ENCODE results near the gene SLC35F3. TPM values are rescaled to one million over a fixed set of nuclear protein-coding genes. Genes with fewer than 3 reads are reported as not detected.

The SLC35F3 gene
- total RNA-seq, 1 experiment from 2014 or later: not detected

- peaks cover 16% of the 10 kb centered on the region for H3K27me3 Mint-ChIP-seq (ENCODE audit: insufficient read depth, unreplicated experiment)
- Histone ChIP-seq H3K36me3 (ENCODE audit: control insufficient read depth, insufficient read depth, low read length) (no peaks in the 10 kb centered on the region), H3K9me3 (no peaks in the 10 kb centered on the region), H3K4me1 (no peaks in the 10 kb centered on the region), H3K4me3 (ENCODE audit: low read depth, low read length) (no peak overlapping the region), H3K27me3 (replicated peaks; ENCODE audit: control insufficient read depth, insufficient read depth, low read length) (peaks cover 2% of the 10 kb centered on the region; the same call in 1 of the 2 replicates)
- BruUV-seq (replicated peaks): no TSS peak
- intact Hi-C loops (cut with micrococcal nuclease; ENCODE audit: unreplicated experiment): no loop called here
- ChIA-PET CTCF (no interaction called here), POLR2A (no interaction called here)
- H3K4me3 Mint-ChIP-seq (ENCODE audit: unreplicated experiment): no peak overlapping the region
- no peak for DNase-seq
- no peak for TF ChIP-seq CTCF (IDR thresholded peaks at IDR 0.05; ENCODE audit: insufficient read depth in 1 of 2, low read depth in 1 of 2, low read length in 1 of 2, severe bottlenecking in 1 of 2, unreplicated experiment in 1 of 2)
- H3K9me3 Mint-ChIP-seq (ENCODE audit: unreplicated experiment): no peaks in the 10 kb centered on the region
- no peak overlapping the region for H3K27ac Mint-ChIP-seq (ENCODE audit: unreplicated experiment)
- H3K4me1 Mint-ChIP-seq (ENCODE audit: low read depth, unreplicated experiment): peaks cover 5% of the 10 kb centered on the region
- H3K36me3 Mint-ChIP-seq (ENCODE audit: insufficient read depth, unreplicated experiment): no peaks in the 10 kb centered on the region
Observed at GRCh38 chr1:234265861-234266260, 361.4 kb downstream of the SLC35F3 start.

GRCh38 chr1:234270093-234270492 is 365.6 kb downstream of the SLC35F3 start:
- no peaks in the 10 kb centered on the region for H3K9me3 ChIP-seq

GRCh38 chr1:234270581-234271242 is 366.2 kb downstream of the SLC35F3 start:
- H3K4me1 ChIP-seq: no peaks in the 10 kb centered on the region
- no peaks in the 10 kb centered on the region for H3K9me3 ChIP-seq
- Mint-ChIP-seq H3K4me1 (ENCODE audit: low read depth, unreplicated experiment) (no peaks in the 10 kb centered on the region), H3K36me3 (ENCODE audit: insufficient read depth, unreplicated experiment) (no peaks in the 10 kb centered on the region), H3K9me3 (ENCODE audit: unreplicated experiment) (no peaks in the 10 kb centered on the region), H3K27me3 (ENCODE audit: insufficient read depth, unreplicated experiment) (peaks cover 29% of the 10 kb centered on the region), H3K27ac (ENCODE audit: unreplicated experiment) (no peak overlapping the region), H3K4me3 (ENCODE audit: unreplicated experiment) (no peak overlapping the region)
- H3K4me3 ChIP-seq (ENCODE audit: low read depth, low read length): no peak overlapping the region
- intact Hi-C loops (cut with micrococcal nuclease; ENCODE audit: unreplicated experiment): no loop called here
- TF ChIP-seq CTCF (IDR thresholded peaks at IDR 0.05; ENCODE audit: insufficient read depth in 1 of 2, low read depth in 1 of 2, low read length in 1 of 2, severe bottlenecking in 1 of 2, unreplicated experiment in 1 of 2): no peak
- H3K27me3 ChIP-seq (replicated peaks; ENCODE audit: control insufficient read depth, insufficient read depth, low read length): no peaks in the 10 kb centered on the region; the same call in 1 of the 2 replicates
- ChIA-PET CTCF (no interaction called here), POLR2A (no interaction called here)
- DNase-seq: no peak
- BruUV-seq (replicated peaks): no TSS peak
- no peaks in the 10 kb centered on the region for H3K36me3 ChIP-seq (ENCODE audit: control insufficient read depth, insufficient read depth, low read length)

More at GRCh38 chr1:234270093-234270492, 365.6 kb downstream of the SLC35F3 start:
- Mint-ChIP-seq H3K27ac (ENCODE audit: unreplicated experiment) (no peak overlapping the region), H3K4me1 (ENCODE audit: low read depth, unreplicated experiment) (peaks cover under 1% of the 10 kb centered on the region), H3K36me3 (ENCODE audit: insufficient read depth, unreplicated experiment) (no peaks in the 10 kb centered on the region), H3K4me3 (ENCODE audit: unreplicated experiment) (no peak overlapping the region), H3K27me3 (ENCODE audit: insufficient read depth, unreplicated experiment) (peaks cover 29% of the 10 kb centered on the region), H3K9me3 (ENCODE audit: unreplicated experiment) (no peaks in the 10 kb centered on the region)
- Histone ChIP-seq H3K27me3 (replicated peaks; ENCODE audit: control insufficient read depth, insufficient read depth, low read length) (no peaks in the 10 kb centered on the region; the same call in 1 of the 2 replicates), H3K4me3 (ENCODE audit: low read depth, low read length) (no peak overlapping the region), H3K36me3 (ENCODE audit: control insufficient read depth, insufficient read depth, low read length) (no peaks in the 10 kb centered on the region), H3K4me1 (no peaks in the 10 kb centered on the region)
- intact Hi-C loops (cut with micrococcal nuclease; ENCODE audit: unreplicated experiment): no loop called here
- CTCF ChIA-PET: no interaction called here
- no peak for TF ChIP-seq CTCF (IDR thresholded peaks at IDR 0.05; ENCODE audit: insufficient read depth in 1 of 2, low read depth in 1 of 2, low read length in 1 of 2, severe bottlenecking in 1 of 2, unreplicated experiment in 1 of 2)
- DNase-seq: no peak
- POLR2A ChIA-PET: no interaction called here
- BruUV-seq (replicated peaks): no TSS peak
